Chondrocyte (in vitro differentiated cells): ENCODE data around the gene MBNL1. TPM values are rescaled to one million over a fixed set of nuclear protein-coding genes. Genes with fewer than 3 reads are reported as not detected.

ENCODE experiments used
- DNase-seq: peaks from one replicate; pipeline ENCODE4 v3.0.0; 2021; ENCODE audit warnings: mixed read lengths, low spot score
- H3K27ac Mint-ChIP-seq: one replicate; pipeline ENCODE4 v1.8.0; 2021; ENCODE audit warnings: mild to moderate bottlenecking, moderate library complexity, mixed read lengths; ENCODE audit not compliant: unreplicated experiment
- H3K27me3 Mint-ChIP-seq: 2 replicates; pipeline ENCODE4 v1.8.0; 2021; ENCODE audit warnings: low read depth, mixed read lengths
- H3K36me3 Mint-ChIP-seq: 2 replicates; pipeline ENCODE4 v1.8.0; 2021; ENCODE audit warnings: low read depth, mixed read lengths
- H3K4me1 Mint-ChIP-seq: 2 replicates; pipeline ENCODE4 v1.8.0; 2021; ENCODE audit warnings: low read depth, mild to moderate bottlenecking, mixed read lengths
- H3K4me3 Mint-ChIP-seq: one replicate; pipeline ENCODE4 v1.8.0; 2021; ENCODE audit warnings: mild to moderate bottlenecking, moderate library complexity, mixed read lengths; ENCODE audit not compliant: unreplicated experiment
- H3K9me3 Mint-ChIP-seq: 2 replicates; pipeline ENCODE4 v1.8.0; 2021; ENCODE audit warnings: low read depth, mixed read lengths
- CTCF ChIP-seq: fragments of 200-600 bp; sonication (generic); IDR thresholded peaks from 2 replicates; pipeline ENCODE4 v1.5.0; 2021; ENCODE audit warnings: antibody characterized with exemption, mild to moderate bottlenecking, moderate library complexity
- total RNA-seq: library from RNA; stranded (reverse); gene quantifications from 3 replicates; pipeline ENCODE4 v1.2.1, GENCODE V29; 2021

The MBNL1 gene
- total RNA-seq, 1 donor from 2014 or later, result 166 TPM

- Mint-ChIP-seq H3K4me3 (no peak overlapping the region), H3K36me3 (peaks cover 6% of the 10 kb centered on the region), H3K4me1 (peaks cover 55% of the 10 kb centered on the region), H3K27ac (peak overlapping the region; percentile 87), H3K27me3 (no peaks in the 10 kb centered on the region), H3K9me3 (no peaks in the 10 kb centered on the region)
- DNase-seq, result no peak
- no peak for TF ChIP-seq CTCF
Observed at GRCh38 chr3:152307829-152308474, 39.2 kb downstream of the MBNL1 start.

- no peak for TF ChIP-seq CTCF
- H3K27me3 Mint-ChIP-seq, result no peaks in the 10 kb centered on the region
- peaks cover 50% of the 10 kb centered on the region for H3K4me1 Mint-ChIP-seq
- no peaks in the 10 kb centered on the region for H3K9me3 Mint-ChIP-seq
- H3K27ac Mint-ChIP-seq, result peak overlapping the region; percentile 87
- H3K4me3 Mint-ChIP-seq, result no peak overlapping the region
- peaks cover 6% of the 10 kb centered on the region for H3K36me3 Mint-ChIP-seq
- no peak for DNase-seq
Observed at GRCh38 chr3:152308475-152308844, 39.7 kb downstream of the MBNL1 start.

- Mint-ChIP-seq H3K9me3 (no peaks in the 10 kb centered on the region), H3K4me3 (no peak overlapping the region), H3K27ac (peak overlapping the region; percentile 87), H3K27me3 (no peaks in the 10 kb centered on the region), H3K36me3 (peaks cover 6% of the 10 kb centered on the region), H3K4me1 (peaks cover 47% of the 10 kb centered on the region)
- no peak for DNase-seq
- no peak for TF ChIP-seq CTCF
Observed at GRCh38 chr3:152309031-152309430, 40.3 kb downstream of the MBNL1 start.

- H3K4me3 Mint-ChIP-seq, result no peak overlapping the region
- peak overlapping the region; percentile 74 for H3K27ac Mint-ChIP-seq
- H3K9me3 Mint-ChIP-seq, result no peaks in the 10 kb centered on the region
- peaks cover 50% of the 10 kb centered on the region for H3K4me1 Mint-ChIP-seq
- TF ChIP-seq CTCF, result no peak
- H3K36me3 Mint-ChIP-seq, result peaks cover 7% of the 10 kb centered on the region
- H3K27me3 Mint-ChIP-seq, result no peaks in the 10 kb centered on the region
- no peak for DNase-seq
Observed at GRCh38 chr3:152309535-152310307, 41.0 kb downstream of the MBNL1 start.

GRCh38 chr3:152313430-152313829 lies 44.7 kb downstream of the MBNL1 start:
- Mint-ChIP-seq H3K4me3 (no peak overlapping the region), H3K9me3 (no peaks in the 10 kb centered on the region), H3K4me1 (peaks cover 49% of the 10 kb centered on the region), H3K27ac (no peak overlapping the region), H3K36me3 (peaks cover 7% of the 10 kb centered on the region), H3K27me3 (no peaks in the 10 kb centered on the region)
- DNase-seq, result no peak
- TF ChIP-seq CTCF, result no peak
